Measurements from ENCODE around the gene HIF1A.

DNA sequence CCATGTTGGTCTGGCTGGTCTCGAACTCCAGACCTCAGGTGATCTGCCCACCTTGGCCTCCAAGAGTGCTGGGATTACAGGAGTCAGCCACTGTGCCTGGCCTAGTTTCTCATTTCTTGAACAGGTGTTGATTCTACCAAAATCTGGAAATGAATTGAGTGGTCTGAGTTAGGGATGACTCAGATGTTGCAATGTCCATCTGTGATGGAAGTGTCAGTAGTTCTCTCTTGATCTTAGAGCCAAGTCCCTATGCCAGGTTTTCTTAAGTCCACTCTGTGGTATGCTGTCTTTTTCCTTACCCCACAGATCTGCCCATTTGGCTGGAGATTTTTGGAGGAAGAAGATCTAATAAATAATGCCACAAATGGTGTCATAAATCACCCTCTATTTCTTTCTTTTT, 79.5 kb downstream of the HIF1A start:
- TF ChIP-seq CTCF (IDR thresholded peaks at IDR 0.05) (no peak), POLR2A (IDR thresholded peaks at IDR 0.05) (no peak)

All from heart left ventricle (tissue), 13 donors.